Stomach (tissue), 4 donors: ENCODE results near the gene RHD.
"Not testable (repeated sequence)": the region's sequence is repeated elsewhere in the genome, so short reads cannot be mapped to it uniquely, and the experiment has no call there.

Experiments
- CTCF ChIP-seq, 7 experiments: fragments of 450-650 bp in 4 of 7; fragments of 200-600 bp in 3 of 7; sonication (generic) in 3 of 7; IDR thresholded peaks; one replicate each; pipeline ENCODE4 v1.5.1; 2016 to 2019; ENCODE audit warnings: antibody characterized with exemption in 7 of 7, control low read depth in 2 of 7, mild to moderate bottlenecking in 1 of 7
- EP300 ChIP-seq: sonication (generic); formaldehyde crosslinking; IDR thresholded peaks from one replicate; pipeline ENCODE4 v1.6.1; 2017; ENCODE audit warnings: antibody characterized with exemption
- POLR2A ChIP-seq, 4 donors: fragments of 450-650 bp; IDR thresholded peaks; one replicate each; pipeline ENCODE4 v1.6.1; 2016; ENCODE audit warnings: antibody characterized with exemption in 4 of 4, control low read depth in 2 of 4, mild to moderate bottlenecking in 1 of 4, moderate library complexity in 1 of 4

GRCh38 chr1:25369691-25370271 lies 97.5 kb downstream of the RHD start:
- TF ChIP-seq EP300; CTCF (IDR thresholded peaks at IDR 0.05); POLR2A (IDR thresholded peaks at IDR 0.05): not testable (repeated sequence)
